GM19035 (cell line): Measurements from ENCODE around the gene TNPO3.
A peak's percentile ranks its signal among the peaks of the same experiment; 100 is the strongest.

Source experiments
- ATAC-seq: cut with Tn5 transposase; IDR thresholded peaks from one replicate; pipeline ENCODE4 v1.9.1; 2021; ENCODE audit not compliant: unreplicated experiment

Gene TNPO3

GRCh38 chr7:128940494-128941322, 114.2 kb downstream of the TNPO3 start:
- peak; percentile 58 for ATAC-seq

GRCh38 chr7:128939861-128940410, 115.0 kb downstream of the TNPO3 start:
- ATAC-seq = peak; percentile 13

GRCh38 chr7:128939075-128939860, 115.6 kb downstream of the TNPO3 start:
- no peak for ATAC-seq

GRCh38 chr7:128938544-128939074, 116.3 kb downstream of the TNPO3 start:
- no peak for ATAC-seq

GRCh38 chr7:128937647-128938543, 117.0 kb downstream of the TNPO3 start, which contains the start of gene IRF5:
IRF5 (plus strand) TSS chr7:128937927; CDS start chr7:128942082, 4,155 bp downstream.
- ATAC-seq = no peak

GRCh38 chr7:128937271-128937646, 117.7 kb downstream of the TNPO3 start:
- no peak for ATAC-seq

GRCh38 chr7:128936798-128937197, 118.1 kb downstream of the TNPO3 start:
- no peak for ATAC-seq

- no peak for ATAC-seq
Observed at GRCh38 chr7:128935342-128935730, 119.6 kb downstream of the TNPO3 start.

GRCh38 chr7:128934361-128935341, 120.3 kb downstream of the TNPO3 start:
- ATAC-seq = peak; percentile 36

GRCh38 chr7:128933180-128933891, 121.6 kb downstream of the TNPO3 start:
- peak; percentile 34 for ATAC-seq

- ATAC-seq = no peak
Observed at GRCh38 chr7:128932862-128933179, 122.1 kb downstream of the TNPO3 start.

- no peak for ATAC-seq
Observed at GRCh38 chr7:128931965-128932861, 122.7 kb downstream of the TNPO3 start.

GRCh38 chr7:128931190-128931798, 123.6 kb downstream of the TNPO3 start:
- no peak for ATAC-seq

- no peak for ATAC-seq
Observed at GRCh38 chr7:128928882-128929788, 125.8 kb downstream of the TNPO3 start.

- no peak for ATAC-seq
Observed at GRCh38 chr7:128928159-128928813, 126.6 kb downstream of the TNPO3 start.
